Raji (cell line): ENCODE results near the gene SERPINA5.

Experiments
- POLR2A ChIP-seq: IDR thresholded peaks from 2 replicates; pipeline ENCODE4 v1.6.1; 2011; ENCODE audit warnings: low read depth, low read length, control low read depth; ENCODE audit not compliant: insufficient read depth

Gene SERPINA5

DNA sequence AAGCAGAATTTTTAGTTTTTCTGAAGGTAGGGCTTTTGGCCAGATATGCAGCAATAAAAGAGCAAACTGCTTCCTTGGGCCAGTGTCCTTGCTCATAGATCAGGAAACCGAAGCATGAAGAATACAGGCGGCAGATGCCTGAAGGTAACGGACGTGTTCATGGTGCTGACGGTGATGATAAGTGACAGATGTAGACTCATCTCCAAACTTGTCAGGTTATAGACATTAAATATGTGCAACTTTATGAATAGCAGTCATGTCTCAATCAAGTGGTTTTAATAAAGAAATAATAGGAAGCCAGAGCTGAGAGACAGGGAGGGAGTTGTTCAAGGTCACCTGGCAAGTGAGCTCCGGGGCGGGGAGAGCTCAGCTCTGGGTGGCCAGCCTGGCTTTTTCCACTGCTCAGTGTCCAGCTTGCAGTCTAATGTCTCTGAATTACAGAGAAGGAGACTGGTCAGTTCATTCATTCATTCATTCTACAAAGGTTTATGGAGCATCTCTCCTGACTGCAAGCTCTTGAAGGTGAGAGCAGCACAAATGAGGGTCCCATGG is 1.0 kb downstream of the SERPINA5 start:
- TF ChIP-seq POLR2A: no peak

GRCh38 chr14:94582851-94583250 is 1.6 kb downstream of the SERPINA5 start:
- TF ChIP-seq POLR2A: no peak

GRCh38 chr14:94583557-94583956 is 2.3 kb downstream of the SERPINA5 start:
- TF ChIP-seq POLR2A: no peak

DNA sequence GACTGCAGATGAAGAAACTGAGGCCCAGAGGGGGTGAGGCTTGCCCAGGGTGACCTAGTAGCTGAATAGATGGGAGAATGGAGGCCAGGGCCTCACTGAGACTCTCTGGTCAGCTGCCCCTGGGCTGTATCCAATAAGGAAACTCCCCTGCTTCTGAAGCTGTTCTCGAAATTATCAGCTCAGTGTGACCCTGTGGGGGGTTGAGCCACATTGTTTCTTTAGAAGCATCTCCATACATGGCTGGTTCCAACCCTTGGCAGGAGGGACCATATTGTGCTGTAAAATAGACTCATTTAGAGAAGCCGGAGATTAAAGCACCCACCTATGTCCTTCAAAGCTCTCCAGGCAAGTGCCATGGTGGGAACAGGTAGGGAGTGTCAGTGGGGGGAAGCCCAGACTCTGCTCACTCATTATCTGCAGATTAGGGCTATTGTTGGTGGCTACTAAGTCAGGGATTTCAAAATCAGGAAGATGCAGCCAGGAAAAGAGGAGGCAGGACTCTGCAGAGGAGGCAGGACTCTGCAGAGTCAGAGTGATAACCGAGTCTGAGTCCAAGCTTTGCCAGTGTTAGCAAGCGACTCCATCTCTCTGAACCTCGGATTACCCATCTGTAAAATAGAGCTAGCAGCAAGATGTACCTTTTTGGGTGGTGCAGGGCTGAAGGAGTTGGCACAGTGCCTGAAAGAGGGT is 3.5 kb downstream of the SERPINA5 start:
- TF ChIP-seq POLR2A: no peak

- TF ChIP-seq POLR2A: no peak
Measured at GRCh38 chr14:94586635-94587034, 5.4 kb downstream of the SERPINA5 start.

DNA sequence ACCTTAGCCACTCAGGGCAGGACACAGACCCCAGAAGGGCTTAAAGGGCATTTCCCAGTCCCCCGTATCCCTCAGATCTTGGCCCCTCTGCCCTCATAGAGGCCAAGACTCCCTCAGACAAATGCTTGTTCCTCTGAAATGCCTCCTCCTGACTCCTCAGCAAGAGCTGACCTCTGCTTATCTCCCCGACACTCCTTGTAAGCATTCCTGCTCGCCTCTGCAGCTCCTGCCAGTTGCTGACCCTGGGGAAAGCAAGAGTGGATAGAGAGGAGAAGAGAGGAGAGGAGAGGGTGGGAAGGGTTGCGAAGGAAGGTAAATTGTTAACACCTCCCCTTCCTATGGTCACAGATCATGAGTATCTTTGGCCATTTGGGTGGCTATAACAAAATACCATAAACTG is 7.1 kb downstream of the SERPINA5 start:
- TF ChIP-seq POLR2A: no peak

DNA sequence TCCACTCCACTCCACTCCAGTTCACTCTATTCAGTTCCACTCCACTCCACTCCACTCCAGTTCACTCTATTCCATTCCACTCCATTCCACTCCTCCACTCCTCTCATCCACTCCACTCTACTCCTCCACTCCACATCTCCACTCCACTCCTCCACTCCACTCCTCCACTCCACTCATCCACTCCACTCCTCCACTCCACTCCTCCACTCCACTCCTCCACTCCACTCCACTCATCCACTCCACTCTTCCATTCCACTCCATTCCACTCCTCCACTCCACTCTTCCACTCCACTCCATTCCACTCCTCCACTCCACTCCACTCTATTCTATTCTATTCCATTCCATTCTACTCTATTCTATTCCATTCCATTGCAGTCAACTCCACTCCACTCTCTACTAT is 9.8 kb downstream of the SERPINA5 start:
- TF ChIP-seq POLR2A: no peak

DNA sequence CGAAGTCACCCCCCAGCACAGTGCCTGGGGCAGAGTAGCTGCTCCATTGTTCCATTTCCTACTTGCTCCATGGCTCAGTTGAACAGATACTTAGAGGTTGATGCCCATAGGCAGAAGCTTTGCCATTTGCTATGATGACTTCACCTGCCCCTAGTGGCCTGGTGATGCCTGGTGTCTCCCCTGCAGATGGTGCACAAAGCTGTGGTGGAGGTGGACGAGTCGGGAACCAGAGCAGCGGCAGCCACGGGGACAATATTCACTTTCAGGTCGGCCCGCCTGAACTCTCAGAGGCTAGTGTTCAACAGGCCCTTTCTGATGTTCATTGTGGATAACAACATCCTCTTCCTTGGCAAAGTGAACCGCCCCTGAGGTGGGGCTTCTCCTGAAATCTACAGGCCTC is 10.6 kb downstream of the SERPINA5 start:
- TF ChIP-seq POLR2A: no peak

DNA sequence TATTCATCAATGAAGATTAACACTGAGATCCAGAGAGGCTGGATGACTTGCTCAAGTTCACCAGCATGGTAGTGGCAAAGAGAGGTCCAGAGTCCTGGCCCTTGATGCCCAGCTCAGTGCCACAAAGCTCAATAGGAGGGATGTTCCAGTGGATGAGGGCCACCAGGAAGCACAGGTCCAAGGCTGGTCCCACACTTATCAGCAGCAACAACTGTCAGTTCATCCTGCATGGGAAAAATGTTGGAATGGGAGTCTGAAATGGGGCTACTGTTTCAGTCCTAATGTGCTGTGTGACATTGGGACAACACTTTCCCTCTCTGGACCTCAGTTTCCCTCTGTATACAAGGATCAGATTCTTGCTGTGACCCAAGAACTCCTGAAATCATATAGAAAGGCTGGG is 11.2 kb downstream of the SERPINA5 start:
- TF ChIP-seq POLR2A: no peak

GRCh38 chr14:94593376-94593748 is 12.1 kb downstream of the SERPINA5 start:
- TF ChIP-seq POLR2A: no peak

- no peak for TF ChIP-seq POLR2A
Measured at GRCh38 chr14:94593749-94594431, 12.7 kb downstream of the SERPINA5 start.

DNA sequence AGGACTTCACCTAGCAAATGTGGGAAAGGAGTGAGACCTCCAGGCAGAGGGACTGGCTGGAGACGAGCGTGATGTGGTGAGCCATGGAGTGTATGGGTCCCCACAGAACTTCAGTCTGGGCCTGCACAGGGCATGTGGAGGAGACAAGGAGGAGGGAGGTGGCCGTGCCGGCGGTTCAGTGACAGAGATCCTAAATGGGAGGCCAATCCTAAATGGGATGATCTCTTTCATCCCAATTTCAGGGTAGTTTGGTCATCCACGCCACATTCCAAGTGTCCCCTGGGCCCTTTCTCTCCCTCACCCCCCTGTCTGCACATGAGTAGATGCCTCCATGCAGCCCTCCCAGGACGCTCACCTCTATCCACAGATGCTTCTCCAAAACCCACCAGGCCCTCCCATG is 13.2 kb downstream of the SERPINA5 start:
- TF ChIP-seq POLR2A: no peak

DNA sequence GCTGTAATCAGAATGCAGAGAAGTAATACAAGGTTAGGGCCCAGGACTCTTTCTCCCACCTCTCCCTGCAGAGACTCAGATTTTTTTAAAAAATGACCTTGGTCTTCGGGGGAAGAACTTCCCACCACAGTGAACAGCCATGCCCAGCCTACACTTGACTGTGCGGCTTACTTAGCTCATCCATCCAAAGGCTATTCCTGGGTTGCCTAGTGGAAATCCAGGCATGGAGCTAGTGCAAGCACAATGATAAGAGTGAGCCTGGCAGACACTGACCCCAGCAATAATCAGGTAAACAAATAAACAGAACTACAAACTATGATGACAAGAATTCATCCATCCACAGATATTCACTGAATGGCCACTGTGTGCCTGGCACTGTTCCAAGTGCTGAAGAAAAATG is 14.7 kb downstream of the SERPINA5 start:
- TF ChIP-seq POLR2A: no peak

DNA sequence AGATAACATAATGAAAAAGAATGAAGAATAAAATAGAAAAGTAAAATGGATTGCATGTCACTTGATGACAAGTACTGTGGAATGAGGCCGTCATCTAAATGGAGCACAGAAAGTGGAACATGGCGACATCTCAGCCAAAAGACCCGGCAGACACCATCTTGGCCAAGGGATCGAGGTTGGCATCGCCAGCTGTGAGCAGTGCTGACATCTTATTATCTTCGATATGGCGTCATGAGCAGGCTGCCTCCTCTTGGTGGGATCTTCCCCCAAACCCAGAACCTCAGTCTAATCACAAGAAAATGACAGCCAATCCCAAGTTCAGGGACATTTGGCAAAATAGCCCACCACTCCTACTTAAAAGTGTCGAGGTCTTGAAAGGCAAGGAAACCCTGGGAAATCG is 15.1 kb downstream of the SERPINA5 start:
- no peak for TF ChIP-seq POLR2A

DNA sequence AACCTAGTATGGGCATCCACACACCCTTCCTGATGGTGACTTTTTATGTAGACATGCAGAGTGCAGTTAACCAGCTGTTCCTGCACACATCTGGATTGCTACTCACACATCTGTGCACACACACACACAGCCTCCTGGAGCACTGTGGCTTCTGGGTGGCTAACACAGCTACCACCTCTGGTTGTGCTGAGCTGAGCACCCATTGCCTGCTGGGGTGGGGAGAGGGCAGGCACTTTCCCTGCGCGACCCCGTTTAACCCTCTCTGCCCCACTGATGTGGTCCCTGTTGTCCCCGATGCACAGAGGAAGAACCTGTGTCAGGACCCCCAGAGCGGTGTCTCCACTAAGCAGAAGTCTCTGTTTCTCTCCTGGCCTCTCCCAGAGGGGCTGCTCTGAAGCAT is 16.6 kb downstream of the SERPINA5 start:
- TF ChIP-seq POLR2A: no peak

DNA sequence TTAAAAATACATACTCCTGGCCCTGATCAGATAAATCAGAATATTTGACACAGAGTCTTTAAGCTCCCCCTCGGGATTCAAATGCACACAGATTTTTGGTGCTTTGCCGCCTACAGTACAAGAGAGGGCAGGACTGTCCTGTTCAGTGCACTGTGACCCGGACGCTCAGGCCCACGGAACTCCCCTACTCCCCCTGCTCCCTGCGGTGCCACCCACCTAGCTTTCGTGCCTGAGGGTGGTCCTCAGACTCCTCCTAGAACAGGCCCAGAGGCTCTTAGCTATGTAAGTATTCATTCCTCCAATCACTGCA is 17.2 kb downstream of the SERPINA5 start:
- TF ChIP-seq POLR2A: no peak
